ENCODE data around the gene ALX4.

- no peak for TF ChIP-seq POLR2A (IDR thresholded peaks at IDR 0.05; ENCODE audit: low read depth)
- TF ChIP-seq CTCF (IDR thresholded peaks at IDR 0.05) = no peak
These were observed 1.7 kb upstream of the ALX4 start for GRCh38 chr11:44311339-44312261.
